NCI-H1105 (cell line): ENCODE results near the gene TUBG2.

Experiments
- DNase-seq: peaks from one replicate; lab custom pipeline; 2025; lab: John Stamatoyannopoulos, UW

Gene TUBG2

GRCh38 chr17:42697108-42697811 is 38.2 kb downstream of the TUBG2 start:
- no peak for DNase-seq

GRCh38 chr17:42698736-42699414 is 39.8 kb downstream of the TUBG2 start:
- DNase-seq: no peak

GRCh38 chr17:42699415-42699740 is 40.3 kb downstream of the TUBG2 start:
- DNase-seq: no peak

GRCh38 chr17:42700586-42701289 is 41.7 kb downstream of the TUBG2 start:
- no peak for DNase-seq

GRCh38 chr17:42702446-42702845 is 43.4 kb downstream of the TUBG2 start:
- no peak for DNase-seq

GRCh38 chr17:42704490-42704836 is 45.4 kb downstream of the TUBG2 start:
- DNase-seq: no peak

- DNase-seq: no peak
Measured at GRCh38 chr17:42704837-42705494, 45.9 kb downstream of the TUBG2 start.

GRCh38 chr17:42706732-42707131 is 47.6 kb downstream of the TUBG2 start:
- DNase-seq: no peak

- no peak for DNase-seq
Measured at GRCh38 chr17:42708588-42708987, 49.5 kb downstream of the TUBG2 start.

- DNase-seq: no peak
Measured at GRCh38 chr17:42709561-42709960, 50.5 kb downstream of the TUBG2 start.
